ENCODE measurements around the gene CHRM4.
"Not testable (repeated sequence)": the region's sequence is repeated elsewhere in the genome, so short reads cannot be mapped to it uniquely, and the experiment has no call there.

The CHRM4 gene

DNA sequence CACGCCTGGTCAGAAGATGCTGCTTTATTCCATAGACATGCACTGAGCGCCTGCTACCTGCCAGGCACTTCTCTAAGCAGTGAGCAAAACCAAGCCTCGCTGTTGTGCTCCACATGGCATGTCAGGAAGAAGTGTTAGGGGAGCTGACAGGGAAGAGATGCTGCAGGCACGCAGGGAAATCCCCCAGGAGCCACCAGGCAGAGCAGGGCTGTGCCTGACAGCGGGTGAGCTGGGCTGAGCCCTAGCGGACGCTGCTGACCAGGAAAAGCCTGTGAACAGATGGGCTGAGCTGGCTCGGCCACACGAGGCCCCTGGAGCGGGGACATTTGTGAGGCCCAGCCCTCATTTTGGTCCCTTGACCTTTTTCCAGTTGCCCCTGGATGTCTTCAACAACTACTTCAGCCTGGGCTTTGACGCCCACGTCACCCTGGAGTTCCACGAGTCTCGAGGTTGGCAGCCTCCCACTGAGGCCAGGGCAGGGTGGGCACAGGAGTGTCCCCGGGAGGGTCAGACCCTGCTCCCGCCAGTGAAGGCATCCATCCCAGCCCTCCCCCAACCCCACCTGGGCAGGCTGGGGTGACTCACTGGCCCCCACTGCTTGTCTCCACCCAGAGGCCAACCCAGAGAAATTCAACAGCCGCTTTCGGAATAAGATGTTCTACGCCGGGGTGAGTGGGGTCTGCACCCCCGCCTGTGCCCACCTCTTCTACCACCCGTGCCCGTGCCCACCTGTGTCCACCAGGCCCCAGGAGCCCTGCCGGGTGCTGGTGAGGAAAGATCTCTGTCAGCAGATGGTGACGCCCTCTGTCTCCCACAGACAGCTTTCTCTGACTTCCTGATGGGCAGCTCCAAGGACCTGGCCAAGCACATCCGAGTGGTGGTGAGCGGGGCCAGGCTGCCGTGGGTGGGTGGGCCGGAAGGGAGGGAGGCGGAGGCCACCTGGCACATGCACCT lies 17.5 kb downstream of the CHRM4 start:
- in situ Hi-C loops (cut with MboI; ENCODE audit: low sequenced_read_pairs): no loop called here
- Histone ChIP-seq H3K4me3 (no peak overlapping the region), H3K27me3 (ENCODE audit: low read depth) (no peaks in the 10 kb centered on the region), H3K36me3 (replicated peaks) (peaks cover 34% of the 10 kb centered on the region), H3K4me1 (0 out of 2 replicates have a peak, but pooled peaks cover 3% of the 10 kb centered on the region), H3K9me3 (no peaks in the 10 kb centered on the region)
- no peak for DNase-seq (ENCODE audit: low spot score in 2 of 2)

- DNase-seq (ENCODE audit: low spot score in 2 of 2); H3K4me1 ChIP-seq; H3K27me3 ChIP-seq (ENCODE audit: low read depth); in situ Hi-C loops (cut with MboI; ENCODE audit: low sequenced_read_pairs); H3K9me3 ChIP-seq; H3K4me3 ChIP-seq: not testable (repeated sequence)
- peaks cover 43% of the 10 kb centered on the region for H3K36me3 ChIP-seq (replicated peaks)
These were observed 19.1 kb downstream of the CHRM4 start for GRCh38 chr11:46372501-46372900.

GRCh38 chr11:46372086-46372485 lies 19.5 kb downstream of the CHRM4 start:
- peaks cover 43% of the 10 kb centered on the region for H3K36me3 ChIP-seq (replicated peaks)

DNA sequence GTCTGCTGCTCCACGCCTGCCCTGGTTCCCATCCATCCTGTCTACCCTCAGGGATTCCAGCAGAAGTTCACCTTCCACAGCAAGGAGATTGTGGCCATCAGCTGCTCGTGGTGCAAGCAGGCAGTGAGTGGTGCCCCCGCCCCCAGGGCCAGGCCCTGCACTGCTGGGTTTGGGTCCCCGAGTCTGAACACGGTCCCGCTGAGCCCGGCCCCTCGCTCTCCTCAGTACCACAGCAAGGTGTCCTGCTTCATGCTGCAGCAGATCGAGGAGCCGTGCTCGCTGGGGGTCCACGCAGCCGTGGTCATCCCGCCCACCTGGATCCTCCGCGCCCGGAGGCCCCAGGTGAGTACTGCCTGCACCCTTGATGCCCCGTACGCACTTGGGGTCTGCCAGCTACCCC lies 20.3 kb downstream of the CHRM4 start:
- in situ Hi-C loops (cut with MboI; ENCODE audit: low sequenced_read_pairs); H3K27me3 ChIP-seq (ENCODE audit: low read depth): not testable (repeated sequence)
- peaks cover 40% of the 10 kb centered on the region for H3K36me3 ChIP-seq (replicated peaks)

More at GRCh38 chr11:46372086-46372485, 19.5 kb downstream of the CHRM4 start:
- H3K4me1 ChIP-seq: 0 out of 2 replicates have a peak, but pooled peaks cover 3% of the 10 kb centered on the region
- H3K4me3 ChIP-seq: no peak overlapping the region
- H3K27me3 ChIP-seq (ENCODE audit: low read depth): no peaks in the 10 kb centered on the region
- H3K9me3 ChIP-seq: no peaks in the 10 kb centered on the region
- no peak for DNase-seq (ENCODE audit: low spot score in 2 of 2)
- in situ Hi-C loops (cut with MboI; ENCODE audit: low sequenced_read_pairs): no loop called here

DNA sequence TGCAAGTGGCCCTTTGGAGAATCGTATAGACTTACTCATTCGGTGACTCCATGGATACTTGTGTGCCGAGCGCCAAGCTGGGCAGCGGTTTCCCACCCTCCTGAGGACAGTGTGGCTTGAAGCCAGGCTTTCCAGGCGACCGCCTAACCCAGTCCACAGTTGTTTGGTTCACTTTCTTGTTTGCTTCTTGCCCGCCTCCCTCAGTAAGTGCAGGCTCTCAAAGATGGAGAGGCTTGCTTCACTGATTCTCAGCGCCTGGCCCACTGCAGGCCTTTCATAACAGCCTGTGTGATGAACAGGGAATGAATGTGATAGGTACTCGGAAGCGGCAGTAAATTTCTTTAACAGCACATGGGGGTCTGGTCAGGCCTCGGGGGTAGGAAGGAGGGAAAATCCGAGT lies 21.3 kb downstream of the CHRM4 start:
- no peaks in the 10 kb centered on the region for H3K9me3 ChIP-seq
- peaks cover 30% of the 10 kb centered on the region for H3K36me3 ChIP-seq (replicated peaks)

More for the DNA sequence above, 20.3 kb downstream of the CHRM4 start:
- H3K4me1 ChIP-seq; DNase-seq (ENCODE audit: low spot score in 2 of 2); H3K9me3 ChIP-seq; H3K4me3 ChIP-seq: not testable (repeated sequence)

DNA sequence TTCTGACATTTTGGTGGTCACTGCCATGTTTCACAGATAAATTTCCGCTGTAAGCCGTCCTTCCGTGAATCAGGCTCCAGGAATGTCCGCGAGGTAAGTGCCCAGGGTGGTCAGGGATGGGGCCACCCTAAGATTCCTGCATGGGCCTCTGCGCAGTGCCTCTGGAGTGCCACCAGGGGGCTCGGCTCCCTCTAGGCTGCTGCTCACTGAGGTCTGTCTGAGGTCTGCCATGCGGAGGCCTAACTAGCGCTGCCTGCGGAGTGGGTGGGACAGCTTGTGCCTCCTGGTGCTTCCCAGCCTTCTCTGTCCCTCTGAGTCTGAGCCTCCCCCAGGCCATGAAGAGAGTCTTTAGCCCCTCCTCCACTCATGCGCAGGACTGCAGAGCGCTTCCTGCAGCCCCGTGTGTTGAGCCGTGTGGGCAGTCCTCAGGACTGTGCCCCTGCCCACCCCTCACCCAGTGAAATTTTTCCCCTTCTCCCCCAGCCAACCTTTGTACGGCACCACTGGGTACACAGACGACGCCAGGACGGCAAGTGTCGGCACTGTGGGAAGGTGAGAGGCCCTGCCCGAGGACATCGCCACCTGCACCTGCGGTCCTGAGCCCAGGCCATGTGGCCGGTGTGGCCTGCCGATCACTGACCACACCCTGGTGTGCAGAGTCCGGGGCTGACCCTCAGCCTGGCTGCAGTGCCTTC lies 22.0 kb downstream of the CHRM4 start:
- Histone ChIP-seq H3K36me3 (replicated peaks) (peaks cover 24% of the 10 kb centered on the region), H3K9me3 (no peaks in the 10 kb centered on the region), H3K27me3 (ENCODE audit: low read depth) (no peaks in the 10 kb centered on the region), H3K4me1 (0 out of 2 replicates have a peak, but pooled peaks cover 3% of the 10 kb centered on the region), H3K4me3 (no peak overlapping the region)
- in situ Hi-C loops (cut with MboI; ENCODE audit: low sequenced_read_pairs): no loop called here
- peak; percentile 64 to 84 for DNase-seq (ENCODE audit: low spot score in 2 of 2)

More for the DNA sequence above, 21.3 kb downstream of the CHRM4 start:
- Histone ChIP-seq H3K4me3 (no peak overlapping the region), H3K27me3 (ENCODE audit: low read depth) (no peaks in the 10 kb centered on the region), H3K4me1 (0 out of 2 replicates have a peak, but pooled peaks cover 3% of the 10 kb centered on the region)
- in situ Hi-C loops (cut with MboI; ENCODE audit: low sequenced_read_pairs): no loop called here
- DNase-seq (ENCODE audit: low spot score in 2 of 2): no peak

DNA sequence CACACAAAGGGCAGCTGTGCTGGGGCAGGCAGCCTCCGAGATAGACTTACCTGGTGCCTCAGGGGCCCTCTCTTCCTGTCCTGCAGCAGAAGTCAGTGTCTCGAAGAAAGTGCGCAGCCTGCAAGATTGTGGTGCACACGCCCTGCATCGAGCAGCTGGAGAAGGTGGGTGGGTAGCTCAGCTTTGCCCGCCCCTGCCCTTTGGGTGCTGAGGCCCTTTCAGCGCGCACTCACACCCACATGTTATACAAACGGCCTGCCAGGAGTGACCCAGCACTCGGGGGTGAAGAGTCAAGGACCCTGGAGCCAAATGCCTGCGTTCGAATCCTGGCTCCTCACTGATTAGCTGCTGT lies 23.7 kb downstream of the CHRM4 start:
- no peak for DNase-seq (ENCODE audit: low spot score in 2 of 2)
- Histone ChIP-seq H3K9me3 (no peaks in the 10 kb centered on the region), H3K27me3 (ENCODE audit: low read depth) (no peaks in the 10 kb centered on the region), H3K36me3 (replicated peaks) (peaks cover 20% of the 10 kb centered on the region), H3K4me1 (0 out of 2 replicates have a peak, but pooled peaks cover 3% of the 10 kb centered on the region), H3K4me3 (no peak overlapping the region)
- in situ Hi-C loops (cut with MboI; ENCODE audit: low sequenced_read_pairs): no loop called here

GRCh38 chr11:46367244-46367915 lies 24.2 kb downstream of the CHRM4 start:
- H3K27me3 ChIP-seq (ENCODE audit: low read depth): no peaks in the 10 kb centered on the region
- no peaks in the 10 kb centered on the region for H3K9me3 ChIP-seq
- DNase-seq (ENCODE audit: low spot score in 2 of 2): peak in 1 of 2 experiments; percentile 81
- H3K4me1 ChIP-seq: 0 out of 2 replicates have a peak, but pooled peaks cover 3% of the 10 kb centered on the region
- no peak overlapping the region for H3K4me3 ChIP-seq
- in situ Hi-C loops (cut with MboI; ENCODE audit: low sequenced_read_pairs): no loop called here
- peaks cover 21% of the 10 kb centered on the region for H3K36me3 ChIP-seq (replicated peaks)

- H3K4me1 ChIP-seq: 0 out of 2 replicates have a peak, but pooled peaks cover 3% of the 10 kb centered on the region
- H3K36me3 ChIP-seq (replicated peaks): peaks cover 23% of the 10 kb centered on the region
- no peaks in the 10 kb centered on the region for H3K27me3 ChIP-seq (ENCODE audit: low read depth)
- in situ Hi-C loops (cut with MboI; ENCODE audit: low sequenced_read_pairs): no loop called here
- no peak overlapping the region for H3K4me3 ChIP-seq
- H3K9me3 ChIP-seq: no peaks in the 10 kb centered on the region
- no peak for DNase-seq (ENCODE audit: low spot score in 2 of 2)
These were observed 24.9 kb downstream of the CHRM4 start for GRCh38 chr11:46366661-46367161.

DNA sequence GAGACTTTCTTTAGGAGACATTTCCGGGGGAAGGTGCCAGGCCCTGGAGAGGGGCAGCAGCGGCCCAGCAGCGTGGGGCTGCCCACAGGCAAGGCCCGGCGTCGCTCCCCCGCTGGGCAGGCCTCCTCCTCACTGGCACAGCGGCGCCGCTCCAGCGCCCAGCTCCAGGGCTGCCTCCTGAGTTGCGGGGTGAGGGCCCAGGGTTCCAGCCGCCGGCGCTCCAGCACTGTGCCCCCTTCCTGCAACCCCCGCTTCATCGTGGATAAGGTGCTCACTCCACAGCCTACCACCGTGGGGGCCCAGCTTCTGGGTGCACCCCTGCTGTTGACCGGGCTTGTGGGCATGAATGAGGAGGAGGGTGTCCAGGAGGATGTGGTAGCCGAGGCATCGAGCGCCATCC lies 25.3 kb downstream of the CHRM4 start:
- H3K4me1 ChIP-seq: 0 out of 2 replicates have a peak, but pooled peaks cover 3% of the 10 kb centered on the region
- no peak overlapping the region for H3K4me3 ChIP-seq
- in situ Hi-C loops (cut with MboI; ENCODE audit: low sequenced_read_pairs): no loop called here
- no peak for DNase-seq (ENCODE audit: low spot score in 2 of 2)
- peaks cover 23% of the 10 kb centered on the region for H3K36me3 ChIP-seq (replicated peaks)
- no peaks in the 10 kb centered on the region for H3K9me3 ChIP-seq
- H3K27me3 ChIP-seq (ENCODE audit: low read depth): no peaks in the 10 kb centered on the region

GRCh38 chr11:46364791-46365190 lies 26.8 kb downstream of the CHRM4 start:
- Histone ChIP-seq H3K4me1 (0 out of 2 replicates have a peak, but pooled peaks cover 3% of the 10 kb centered on the region), H3K9me3 (no peaks in the 10 kb centered on the region), H3K36me3 (replicated peaks) (peaks cover 14% of the 10 kb centered on the region), H3K4me3 (no peak overlapping the region), H3K27me3 (ENCODE audit: low read depth) (no peaks in the 10 kb centered on the region)
- in situ Hi-C loops (cut with MboI; ENCODE audit: low sequenced_read_pairs): no loop called here
- no peak for DNase-seq (ENCODE audit: low spot score in 2 of 2)

DNA sequence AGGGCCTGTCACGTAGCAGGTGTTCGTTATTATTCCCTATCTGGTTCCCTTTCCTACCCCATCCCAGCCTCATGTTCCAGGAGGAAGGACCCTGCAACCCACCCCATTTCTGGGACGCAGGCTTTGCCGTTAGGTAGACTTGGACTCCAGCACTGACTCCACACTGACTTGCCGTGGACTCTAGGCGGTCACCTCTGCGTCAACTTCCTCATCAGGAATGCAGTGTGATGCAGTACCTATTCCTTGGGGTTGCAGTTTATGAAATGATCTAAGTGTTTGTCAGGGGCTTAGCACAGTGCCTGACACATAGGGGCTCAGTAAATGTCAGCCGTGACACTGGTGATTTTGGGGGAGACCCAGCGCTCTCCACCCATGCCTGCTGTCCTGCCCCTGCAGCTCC lies 27.5 kb downstream of the CHRM4 start:
- no peak for DNase-seq (ENCODE audit: low spot score in 2 of 2)
- H3K4me3 ChIP-seq: no peak overlapping the region
- peaks cover 11% of the 10 kb centered on the region for H3K36me3 ChIP-seq (replicated peaks)
- in situ Hi-C loops (cut with MboI; ENCODE audit: low sequenced_read_pairs): no loop called here
- H3K27me3 ChIP-seq (ENCODE audit: low read depth): no peaks in the 10 kb centered on the region
- no peaks in the 10 kb centered on the region for H3K9me3 ChIP-seq
- no peaks in the 10 kb centered on the region for H3K4me1 ChIP-seq

GRCh38 chr11:46363455-46364005 lies 28.0 kb downstream of the CHRM4 start:
- Histone ChIP-seq H3K36me3 (replicated peaks) (peaks cover 11% of the 10 kb centered on the region), H3K4me1 (no peaks in the 10 kb centered on the region), H3K27me3 (ENCODE audit: low read depth) (no peaks in the 10 kb centered on the region), H3K4me3 (no peak overlapping the region), H3K9me3 (no peaks in the 10 kb centered on the region)
- no peak for DNase-seq (ENCODE audit: low spot score in 2 of 2)
- in situ Hi-C loops (cut with MboI; ENCODE audit: low sequenced_read_pairs): no loop called here
